ENCODE measurements around the gene MACROD2.

Gene MACROD2

GRCh38 chr20:16082051-16082550 is 2086.8 kb downstream of the MACROD2 start:
- DNase-seq: no peak

- DNase-seq: no peak
Observed at GRCh38 chr20:16083639-16084280, 2088.4 kb downstream of the MACROD2 start.

- DNase-seq: no peak
Observed at GRCh38 chr20:16095226-16095625, 2099.9 kb downstream of the MACROD2 start.

- no peak for DNase-seq
Observed at GRCh38 chr20:16096756-16097326, 2101.5 kb downstream of the MACROD2 start.

GRCh38 chr20:16097788-16098187 is 2102.5 kb downstream of the MACROD2 start:
- DNase-seq: no peak

- no peak for DNase-seq
Observed at GRCh38 chr20:16098890-16099639, 2103.7 kb downstream of the MACROD2 start.

- DNase-seq: no peak
Observed at GRCh38 chr20:16100111-16100510, 2104.8 kb downstream of the MACROD2 start.

- no peak for DNase-seq
Observed at GRCh38 chr20:16100767-16101166, 2105.5 kb downstream of the MACROD2 start.
